ELR (cell line): ENCODE measurements around the gene CORO1A.
"Not testable (repeated sequence)": the region's sequence is repeated elsewhere in the genome, so short reads cannot be mapped to it uniquely, and the experiment has no call there.

Source experiments
- DNase-seq: peaks from one replicate; pipeline ENCODE4 v3.0.0-alpha.2; 2015; ENCODE audit warnings: low read depth

Gene CORO1A

DNA sequence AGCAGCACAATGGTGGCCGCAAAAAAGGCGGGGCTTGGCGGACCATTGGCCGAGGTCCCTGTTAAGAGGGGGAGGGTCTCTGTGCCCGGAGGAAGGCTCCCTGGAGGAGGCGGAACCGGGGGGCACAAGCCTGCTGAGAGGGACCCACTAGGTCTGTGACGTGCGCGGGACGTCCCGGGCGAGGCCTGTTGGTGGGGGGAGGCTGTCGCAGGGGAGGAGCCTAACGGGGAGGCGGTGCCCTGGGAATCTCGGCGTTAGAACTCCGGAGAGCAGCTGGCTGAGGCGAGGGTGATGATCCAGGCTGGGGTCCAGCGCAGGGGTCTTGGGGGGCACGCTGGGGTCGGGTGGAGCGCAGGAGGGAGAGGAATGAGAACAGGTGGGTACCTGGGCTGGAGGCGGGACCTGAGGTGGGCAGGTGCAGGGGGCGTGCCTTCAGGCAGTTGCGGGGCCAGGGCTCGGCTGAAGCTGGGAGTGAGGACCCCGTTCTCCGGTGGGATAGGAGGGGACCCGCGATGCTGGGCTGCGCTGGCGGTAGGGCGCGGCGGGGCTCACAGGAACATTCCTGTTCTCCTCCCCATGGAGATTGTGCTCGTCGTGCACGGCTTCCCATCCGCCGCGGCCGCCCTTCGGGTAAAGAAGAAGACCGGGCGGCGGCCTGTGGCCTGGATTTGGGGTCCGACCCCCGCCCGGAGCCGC is 22.3 kb downstream of the CORO1A start:
- DNase-seq, result not testable (repeated sequence)

DNA sequence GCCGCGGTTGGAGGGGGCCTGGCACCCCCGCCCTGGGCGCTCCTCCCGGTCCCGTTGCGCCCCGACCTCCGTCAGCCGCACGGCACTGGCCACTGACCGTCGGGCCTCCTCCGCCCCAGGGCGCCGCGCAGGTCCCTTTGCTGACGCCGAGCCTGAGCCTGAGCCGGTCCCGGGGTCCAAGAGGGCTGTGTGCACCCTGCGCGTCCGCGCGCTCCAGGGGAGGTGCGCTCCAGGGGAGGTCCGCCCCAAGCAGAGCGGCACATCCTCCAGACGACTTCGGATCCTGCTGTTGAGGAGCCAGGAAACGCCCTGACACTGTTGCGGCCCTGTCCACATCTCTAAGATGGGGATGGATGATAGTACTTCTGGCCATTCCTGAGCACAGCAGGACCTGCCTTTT is 22.9 kb downstream of the CORO1A start:
- DNase-seq, result not testable (repeated sequence)

DNA sequence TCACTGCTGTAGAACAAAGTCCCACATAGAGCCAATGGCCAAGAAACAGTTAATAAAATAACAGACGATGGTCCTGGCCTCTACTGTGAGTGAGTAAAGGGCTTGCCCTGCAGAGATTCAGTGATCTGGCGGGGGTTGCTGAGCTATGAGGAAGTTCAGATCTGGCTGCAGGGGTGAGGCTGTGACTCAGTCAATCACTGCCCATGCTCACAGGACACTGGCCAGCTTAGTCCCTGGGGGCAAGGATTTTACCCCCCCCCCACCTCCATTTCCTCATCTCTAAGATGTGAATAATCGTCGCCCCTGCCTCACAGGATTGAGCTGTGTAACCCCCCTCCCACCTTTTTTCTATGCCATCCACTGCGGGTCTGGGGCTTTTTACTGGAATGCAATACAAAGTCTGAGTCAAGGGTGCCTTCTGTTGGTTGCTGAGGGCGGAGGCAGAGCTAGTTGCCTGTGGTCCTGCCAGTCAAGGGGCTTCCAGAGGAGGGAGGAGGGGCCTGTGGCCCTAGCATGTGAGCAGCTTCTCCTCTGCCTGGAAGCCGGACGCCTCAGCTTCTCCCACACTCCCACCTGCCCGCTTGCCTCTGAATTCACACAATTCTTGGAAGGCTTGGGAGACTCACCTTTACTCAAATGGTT is 23.8 kb downstream of the CORO1A start:
- not testable (repeated sequence) for DNase-seq

DNA sequence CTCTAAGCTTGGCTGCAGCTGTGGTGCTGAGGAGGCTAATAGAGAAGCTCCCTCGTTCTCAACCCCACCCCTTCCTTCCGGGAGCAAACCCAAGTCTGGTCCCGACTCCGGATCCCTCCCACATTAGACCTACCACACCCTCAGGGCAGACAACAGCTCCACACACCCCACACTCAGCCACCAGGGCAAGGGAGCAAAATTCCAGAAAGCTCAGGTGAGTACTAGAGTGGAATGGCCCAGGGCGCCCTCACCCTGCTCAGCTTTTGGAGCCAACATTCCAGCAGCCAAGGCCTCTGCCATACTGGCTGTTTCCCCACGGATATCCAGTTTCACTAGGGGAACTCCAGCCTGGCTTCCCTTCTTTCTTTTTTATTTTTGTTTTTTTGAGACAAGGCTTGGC is 25.6 kb downstream of the CORO1A start:
- DNase-seq, result not testable (repeated sequence)

DNA sequence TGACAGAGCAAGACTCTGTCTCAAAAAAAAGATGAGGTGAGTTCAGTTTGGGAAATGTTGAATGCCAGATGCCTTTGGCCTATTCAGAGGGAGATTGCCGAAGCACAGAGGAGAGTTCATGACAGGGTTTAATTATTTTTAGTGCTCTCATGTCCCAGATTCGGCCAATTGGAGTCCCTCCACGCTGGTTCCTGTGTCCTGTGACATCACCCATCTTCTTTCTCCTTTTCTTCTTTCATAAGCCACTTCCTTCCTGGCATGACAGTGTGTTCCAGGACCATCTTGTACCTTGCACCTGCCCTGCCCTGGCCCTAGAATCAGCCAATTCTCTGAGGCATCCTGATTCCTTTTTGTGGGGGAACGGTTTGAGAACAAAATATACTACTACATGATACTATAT is 28.0 kb downstream of the CORO1A start:
- DNase-seq, result not testable (repeated sequence)

DNA sequence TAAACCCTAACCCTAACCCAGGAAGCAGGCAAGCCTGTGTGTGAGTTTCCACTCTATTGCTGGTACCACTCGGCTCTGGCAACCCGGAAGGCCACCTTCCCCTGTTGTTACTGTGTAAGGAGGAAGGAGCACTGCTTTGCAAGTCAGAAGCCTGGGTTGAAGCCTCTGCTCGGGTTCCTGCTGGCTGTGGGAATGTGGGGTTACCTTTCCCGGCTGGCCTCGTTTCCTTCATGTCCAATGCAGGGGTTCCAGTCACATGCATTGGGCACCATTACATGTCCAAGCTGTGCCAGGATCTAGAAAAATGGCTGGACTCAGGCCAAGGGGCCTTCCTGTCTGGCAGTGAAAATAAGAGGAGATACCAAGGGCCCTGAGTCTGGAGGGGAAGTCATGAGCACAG is 33.7 kb downstream of the CORO1A start:
- DNase-seq, result not testable (repeated sequence)
